AG04450 (cell line): ENCODE data around the gene ANXA2. TPM values are rescaled to one million over a fixed set of nuclear protein-coding genes. Genes with fewer than 3 reads are reported as not detected.

Experiments
- CTCF ChIA-PET: fragments of 300-600, 350-600 bp; formaldehyde crosslinking; extraction: SDS; loops from one replicate; lab custom pipeline; 2022; ENCODE audit warnings: antibody characterized with exemption, inconsistent platforms; lab: Charles Lee
- POLR2A ChIA-PET: fragments of 350-600 bp; formaldehyde crosslinking; extraction: SDS; loops from one replicate; lab custom pipeline; 2021; ENCODE audit warnings: antibody characterized with exemption, inconsistent platforms; lab: Yijun Ruan, JAX
- DNase-seq: peaks from one replicate; pipeline ENCODE4 v3.0.0-alpha.2; 2011; ENCODE audit warnings: low read depth, low spot score
- H3K27ac ChIP-seq: one replicate; pipeline ENCODE4 v1.5.1; 2012; ENCODE audit warnings: low read depth, low read length, control low read depth
- H3K27me3 ChIP-seq: one replicate; pipeline ENCODE4 v1.6.0; 2012; ENCODE audit warnings: low read length; ENCODE audit not compliant: control insufficient read depth, insufficient read depth
- H3K4me3 ChIP-seq: 2 replicates; pipeline ENCODE4 v1.5.1; 2011; ENCODE audit warnings: mild to moderate bottlenecking, low read depth, low read length, control low read depth
- H3K9me3 ChIP-seq: 2 replicates; pipeline ENCODE4 v1.5.1; 2012; ENCODE audit warnings: low read length; ENCODE audit not compliant: control insufficient read depth, insufficient read depth
- CTCF ChIP-seq: IDR thresholded peaks from 2 replicates; pipeline ENCODE4 v1.5.1; 2011; ENCODE audit warnings: low read depth, low read length, control low read depth, inconsistent platforms
- polyA plus RNA-seq: library from polyadenylated mRNA; depleted of rRNA; stranded (reverse); fragments of >200 nt; gene quantifications from 2 replicates; pipeline ENCODE4 v1.2.3, GENCODE V29; 2011

Gene ANXA2
- polyA plus RNA-seq, 1 experiment = 4,537 TPM

DNA sequence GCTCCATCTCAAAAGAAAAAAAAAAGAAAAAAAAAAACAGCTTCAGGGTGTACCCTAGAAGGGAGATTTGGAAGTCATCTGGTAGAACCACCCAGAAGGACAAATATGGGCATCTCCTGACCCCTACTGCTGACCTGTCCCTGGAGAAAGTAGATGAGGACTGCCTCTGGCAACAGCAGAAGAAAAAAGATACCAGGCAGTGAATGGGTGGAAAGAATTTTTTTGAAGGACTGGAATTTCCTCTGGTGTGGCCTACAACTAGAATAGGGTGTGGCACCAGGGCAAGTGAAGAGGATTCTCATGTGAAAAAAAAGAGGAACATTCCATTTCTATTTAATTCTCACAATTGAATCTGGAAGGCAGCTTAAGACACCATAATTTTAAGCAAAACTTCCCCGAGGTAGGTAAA, 3.1 kb downstream of the ANXA2 start:
- no peak for TF ChIP-seq CTCF
- ChIA-PET CTCF (interaction anchor here (0.9 to 2.0 kb wide), 2 partner anchors 35 to 50 kb away, joined by 4 to 7 read pairs; no protein-coding TSS in a partner anchor), POLR2A (interaction anchor here (0.5 to 3.8 kb wide), 5 partner anchors 21 to 578 kb away, joined by 3 to 38 read pairs (median 3); no protein-coding TSS in a partner anchor)
- Histone ChIP-seq H3K27ac (peak overlapping the region; percentile 83), H3K27me3 (no peaks in the 10 kb centered on the region), H3K9me3 (no peaks in the 10 kb centered on the region; the same call in 1 of the 2 replicates), H3K4me3 (peak overlapping the region; percentile 96)
- no peak for DNase-seq

GRCh38 chr15:60392986-60393790, 4.6 kb downstream of the ANXA2 start:
- no peak for TF ChIP-seq CTCF
- CTCF ChIA-PET = interaction anchor here (1.0 to 2.0 kb wide), 2 partner anchors 34 to 51 kb away, joined by 3 to 7 read pairs; no protein-coding TSS in a partner anchor
- H3K4me3 ChIP-seq = peak overlapping the region; percentile 96
- H3K9me3 ChIP-seq = no peaks in the 10 kb centered on the region; the same call in 1 of the 2 replicates
- POLR2A ChIA-PET = interaction anchor here (0.7 to 3.8 kb wide), 6 partner anchors 14 to 51 kb away, joined by 3 to 38 read pairs (median 6); no protein-coding TSS in a partner anchor
- H3K27me3 ChIP-seq = no peaks in the 10 kb centered on the region
- DNase-seq = no peak
- H3K27ac ChIP-seq = peak overlapping the region; percentile 83

DNA sequence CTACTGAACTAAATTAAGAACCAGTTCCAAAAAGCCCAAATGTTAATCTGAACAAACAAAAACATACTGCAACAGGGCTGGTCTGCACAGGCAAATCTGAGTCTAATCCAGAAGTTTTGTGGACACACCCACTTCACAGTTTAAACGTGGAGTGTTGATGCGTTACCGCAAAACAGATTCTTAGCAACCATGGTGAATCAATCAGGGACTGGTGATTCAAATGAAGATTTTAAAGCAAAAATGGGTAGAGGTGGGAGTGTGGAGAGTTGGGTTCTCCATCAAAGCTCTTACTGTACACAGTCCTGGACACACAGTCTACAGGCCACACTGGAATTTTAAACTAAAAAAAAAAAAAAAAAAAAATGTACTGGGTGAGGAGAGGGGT, 5.2 kb downstream of the ANXA2 start:
- Histone ChIP-seq H3K27ac (peak overlapping the region; percentile 83), H3K27me3 (no peaks in the 10 kb centered on the region), H3K9me3 (no peaks in the 10 kb centered on the region; the same call in 1 of the 2 replicates), H3K4me3 (peak overlapping the region; percentile 96)
- CTCF ChIA-PET = no interaction called here
- POLR2A ChIA-PET = interaction anchor here (0.7 to 3.8 kb wide), 6 partner anchors 15 to 52 kb away, joined by 3 to 38 read pairs (median 6); no protein-coding TSS in a partner anchor
- no peak for DNase-seq
- TF ChIP-seq CTCF = no peak

- peak overlapping the region; percentile 46 for H3K4me3 ChIP-seq
- ChIA-PET CTCF (interaction anchor here (0.9 kb wide), 1 partner anchor 17 kb away, joined by 9 read pairs; no protein-coding TSS in a partner anchor), POLR2A (interaction anchor here (3.8 kb wide), 1 partner anchor 29 kb away, joined by 38 read pairs; no protein-coding TSS in a partner anchor)
- H3K9me3 ChIP-seq = no peaks in the 10 kb centered on the region
- H3K27ac ChIP-seq = no peak overlapping the region
- no peaks in the 10 kb centered on the region for H3K27me3 ChIP-seq
- no peak for DNase-seq
- TF ChIP-seq CTCF = no peak
These were observed 6.0 kb downstream of the ANXA2 start for GRCh38 chr15:60391722-60392315.
